ENCODE measurements around the gene CFL1.
A peak's percentile ranks its signal among the peaks of the same experiment; 100 is the strongest.

The CFL1 gene

DNA sequence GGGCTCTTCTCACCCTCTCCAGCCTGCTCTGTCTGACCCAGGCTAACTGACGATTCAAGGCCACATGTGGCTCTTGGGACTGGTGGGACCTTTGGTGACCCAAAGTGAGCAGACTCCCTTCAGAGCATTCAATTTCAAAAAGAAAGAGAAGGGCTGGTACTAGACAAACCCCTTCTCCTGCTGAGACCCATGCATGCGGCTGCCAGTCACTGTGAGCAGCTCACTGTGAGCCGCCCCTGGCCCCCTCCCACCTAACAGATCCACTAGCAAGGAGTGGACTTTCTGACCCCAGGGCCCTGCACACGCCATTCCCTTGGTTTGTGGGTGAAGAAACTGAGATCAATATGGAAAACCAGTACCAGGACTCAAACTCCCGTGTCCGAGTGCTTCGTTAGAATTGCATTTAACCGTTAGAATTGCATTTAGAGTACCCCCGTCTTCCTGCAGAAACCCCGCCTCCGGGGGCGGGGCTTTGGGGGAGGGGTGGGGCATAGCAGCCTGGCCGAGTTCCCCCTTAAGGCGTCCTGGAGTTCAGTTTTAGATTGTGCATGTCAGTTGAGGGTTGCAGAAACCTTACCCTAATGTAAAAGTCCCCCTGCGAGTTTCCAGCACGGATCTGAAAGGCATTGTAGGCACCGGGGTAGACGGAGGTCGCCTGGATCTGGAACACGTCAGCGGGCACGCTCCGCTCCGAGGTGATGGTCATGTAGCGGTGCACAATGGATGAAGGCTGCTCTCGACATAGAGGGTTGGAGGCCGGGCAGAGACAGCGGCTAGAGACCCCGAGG, 9.5 kb upstream of the CFL1 start:
- no peak for ATAC-seq
- no peak for DNase-seq
- Mint-ChIP-seq H3K27me3 (no peaks in the 10 kb centered on the region), H3K27ac (no peak overlapping the region), H3K4me1 (peaks cover 62% of the 10 kb centered on the region), H3K9me3 (no peaks in the 10 kb centered on the region), H3K4me3 (no peak overlapping the region)

DNA sequence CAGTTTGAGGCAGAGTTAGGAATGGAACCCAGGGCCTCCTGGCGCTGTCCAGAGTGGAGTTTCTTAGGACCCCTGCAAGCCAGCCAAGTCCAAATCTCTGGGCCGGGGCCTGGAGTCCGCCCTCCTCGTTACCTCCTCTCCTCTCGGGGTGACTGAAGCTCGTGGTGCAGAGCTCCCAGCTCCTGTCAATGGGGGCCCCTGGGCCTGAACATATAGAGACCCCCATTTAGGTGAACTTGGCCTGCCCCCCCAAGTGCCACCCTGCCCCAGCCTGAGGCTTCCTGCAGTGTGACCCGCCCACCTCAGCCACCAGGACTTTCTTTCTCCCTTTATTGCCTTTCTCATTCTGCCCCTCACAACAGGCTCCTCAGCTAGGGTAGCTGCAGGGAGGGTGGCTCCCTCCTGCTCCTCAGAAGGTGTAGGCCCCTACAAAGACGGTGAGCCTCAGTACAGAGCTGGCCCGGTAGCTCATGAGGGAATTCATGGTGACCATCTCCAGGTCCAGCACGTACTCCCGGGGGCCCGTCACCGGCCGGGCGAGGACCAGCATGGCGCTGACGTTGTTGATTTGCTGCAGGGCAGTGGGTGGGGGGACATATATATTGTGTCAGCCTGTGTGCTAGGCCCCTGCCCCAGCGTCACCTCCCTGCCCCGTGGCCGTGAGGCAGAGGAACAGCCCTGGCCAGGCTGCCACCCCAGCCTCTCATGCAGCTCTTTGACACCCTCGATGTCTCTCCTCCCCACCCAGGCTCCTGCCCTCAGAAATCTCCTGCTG, 8.7 kb upstream of the CFL1 start:
- Mint-ChIP-seq H3K27me3 (no peaks in the 10 kb centered on the region), H3K4me3 (no peak overlapping the region), H3K9me3 (no peaks in the 10 kb centered on the region), H3K27ac (peak overlapping the region in 1 of 2 donors; percentile 59), H3K4me1 (peaks cover 64% of the 10 kb centered on the region)
- ATAC-seq, result no peak
- no peak for DNase-seq

DNA sequence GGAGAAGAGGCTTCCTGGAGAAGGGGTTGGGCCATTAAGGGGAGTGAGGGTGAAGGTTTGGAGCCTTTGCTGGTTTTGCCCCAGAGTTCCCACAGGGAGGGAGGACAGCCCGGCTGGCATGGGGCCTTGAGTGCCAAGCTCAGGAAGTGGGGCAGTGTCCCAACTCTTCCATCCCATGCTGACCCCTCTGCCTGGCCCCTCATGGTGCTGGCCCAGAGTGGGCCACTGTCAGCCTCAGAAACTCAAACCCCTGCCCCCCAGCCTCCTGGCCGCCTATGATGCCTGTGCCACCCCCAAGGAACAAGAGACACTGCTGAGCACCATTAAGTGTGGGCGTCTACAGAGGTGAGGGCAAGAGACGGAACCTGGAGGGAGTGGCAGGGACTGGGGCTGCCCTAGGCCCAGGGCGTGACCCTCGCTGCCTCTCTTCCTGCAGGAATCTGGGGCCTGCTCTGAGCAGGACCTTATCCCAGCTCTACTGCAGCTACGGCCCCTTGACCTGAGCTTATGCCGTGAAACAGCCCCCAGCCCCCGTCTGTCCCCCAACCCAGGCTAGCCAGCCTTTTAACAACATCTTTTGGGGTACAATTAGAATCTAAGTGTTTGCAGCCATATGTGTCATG, 7.7 kb upstream of the CFL1 start:
- no peak overlapping the region for H3K27ac Mint-ChIP-seq
- H3K9me3 Mint-ChIP-seq, result no peaks in the 10 kb centered on the region
- no peak for DNase-seq
- no peak overlapping the region for H3K4me3 Mint-ChIP-seq
- H3K27me3 Mint-ChIP-seq, result no peaks in the 10 kb centered on the region
- H3K4me1 Mint-ChIP-seq, result peaks cover 62% of the 10 kb centered on the region
- no peak for ATAC-seq

DNA sequence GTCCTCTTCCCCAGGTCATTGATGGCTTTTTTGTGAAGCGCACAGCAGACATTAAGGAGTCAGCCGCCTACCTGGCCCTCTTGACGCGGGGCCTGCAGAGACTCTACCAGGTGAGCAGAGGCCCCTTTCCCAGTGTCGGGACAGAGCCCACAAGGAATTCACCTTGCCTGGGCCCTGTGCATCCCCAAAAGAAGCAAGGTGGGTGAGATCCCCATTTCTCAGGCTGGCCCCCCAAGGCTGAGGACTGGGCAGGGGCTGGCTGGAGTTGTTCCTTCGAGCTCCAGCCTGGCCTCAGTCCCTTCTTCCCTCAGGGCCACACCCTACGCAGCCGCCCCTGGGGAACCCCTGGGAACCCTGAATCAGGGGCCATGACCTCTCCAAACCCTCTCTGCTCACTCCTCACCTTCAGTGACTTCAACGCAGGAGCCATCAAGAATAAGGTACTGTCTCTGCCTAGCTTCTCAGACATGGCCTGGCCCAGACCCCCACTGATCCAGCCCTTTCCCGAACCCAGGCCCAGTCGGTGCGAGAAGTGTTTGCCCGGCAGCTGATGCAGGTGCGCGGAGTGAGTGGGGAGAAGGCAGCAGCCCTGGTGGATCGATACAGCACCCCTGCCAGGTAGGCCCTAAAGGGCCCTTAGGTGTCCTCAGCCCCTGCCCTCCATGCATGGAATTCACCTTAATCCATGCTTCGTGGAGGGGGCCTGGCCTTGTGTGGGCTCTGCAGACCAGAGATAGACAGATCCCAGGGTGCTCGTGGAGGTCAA, 6.9 kb upstream of the CFL1 start:
- Mint-ChIP-seq H3K9me3 (no peaks in the 10 kb centered on the region), H3K4me3 (no peak overlapping the region), H3K4me1 (peaks cover 54% of the 10 kb centered on the region), H3K27ac (peak overlapping the region; percentile 37 to 50), H3K27me3 (no peaks in the 10 kb centered on the region)
- ATAC-seq (no peak), DNase-seq (no peak)

DNA sequence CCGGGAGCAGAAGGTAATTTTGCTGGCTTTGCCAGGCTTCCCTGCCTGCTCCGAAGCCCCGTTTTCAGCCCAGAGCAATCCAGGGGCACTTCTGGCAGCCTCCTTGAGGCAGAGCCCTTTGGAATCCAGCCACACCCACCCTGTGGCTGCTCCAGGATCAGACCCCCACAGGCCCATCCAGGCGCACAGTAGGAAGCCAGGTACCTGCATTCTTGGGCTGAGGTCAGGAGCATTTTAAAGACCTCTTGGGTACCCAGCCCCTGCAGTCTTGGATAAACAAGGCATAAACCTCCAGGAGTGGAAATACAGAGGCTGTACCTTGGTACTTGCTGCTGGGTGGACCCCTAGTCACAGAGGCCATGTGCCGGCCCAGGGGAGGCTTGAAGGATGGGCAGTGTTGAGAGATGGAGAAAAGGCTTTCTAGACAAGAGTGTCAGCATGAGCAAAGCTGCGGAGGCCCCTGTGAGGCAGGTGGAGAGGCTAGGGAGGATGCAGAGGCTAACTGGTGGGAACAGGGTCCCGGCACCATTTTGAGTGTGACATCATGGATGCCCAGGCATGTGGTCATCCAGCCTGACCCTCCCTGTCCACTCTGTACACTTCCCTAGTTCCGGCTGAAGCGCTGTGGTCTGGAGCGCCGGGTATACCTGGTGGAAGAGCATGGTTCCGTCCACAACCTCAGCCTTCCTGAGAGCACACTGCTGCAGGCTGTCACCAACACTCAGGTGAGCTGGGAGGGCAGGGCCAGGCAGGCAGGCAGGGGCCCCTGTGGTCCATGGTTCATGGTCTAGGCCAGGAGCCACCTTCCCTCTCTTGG, 6.1 kb upstream of the CFL1 start:
- no peak for DNase-seq
- peaks cover 49% of the 10 kb centered on the region for H3K4me1 Mint-ChIP-seq
- H3K9me3 Mint-ChIP-seq, result no peaks in the 10 kb centered on the region
- ATAC-seq, result no peak
- H3K27me3 Mint-ChIP-seq, result no peaks in the 10 kb centered on the region
- H3K4me3 Mint-ChIP-seq, result no peak overlapping the region
- H3K27ac Mint-ChIP-seq, result peak overlapping the region in 1 of 2 donors; percentile 82

DNA sequence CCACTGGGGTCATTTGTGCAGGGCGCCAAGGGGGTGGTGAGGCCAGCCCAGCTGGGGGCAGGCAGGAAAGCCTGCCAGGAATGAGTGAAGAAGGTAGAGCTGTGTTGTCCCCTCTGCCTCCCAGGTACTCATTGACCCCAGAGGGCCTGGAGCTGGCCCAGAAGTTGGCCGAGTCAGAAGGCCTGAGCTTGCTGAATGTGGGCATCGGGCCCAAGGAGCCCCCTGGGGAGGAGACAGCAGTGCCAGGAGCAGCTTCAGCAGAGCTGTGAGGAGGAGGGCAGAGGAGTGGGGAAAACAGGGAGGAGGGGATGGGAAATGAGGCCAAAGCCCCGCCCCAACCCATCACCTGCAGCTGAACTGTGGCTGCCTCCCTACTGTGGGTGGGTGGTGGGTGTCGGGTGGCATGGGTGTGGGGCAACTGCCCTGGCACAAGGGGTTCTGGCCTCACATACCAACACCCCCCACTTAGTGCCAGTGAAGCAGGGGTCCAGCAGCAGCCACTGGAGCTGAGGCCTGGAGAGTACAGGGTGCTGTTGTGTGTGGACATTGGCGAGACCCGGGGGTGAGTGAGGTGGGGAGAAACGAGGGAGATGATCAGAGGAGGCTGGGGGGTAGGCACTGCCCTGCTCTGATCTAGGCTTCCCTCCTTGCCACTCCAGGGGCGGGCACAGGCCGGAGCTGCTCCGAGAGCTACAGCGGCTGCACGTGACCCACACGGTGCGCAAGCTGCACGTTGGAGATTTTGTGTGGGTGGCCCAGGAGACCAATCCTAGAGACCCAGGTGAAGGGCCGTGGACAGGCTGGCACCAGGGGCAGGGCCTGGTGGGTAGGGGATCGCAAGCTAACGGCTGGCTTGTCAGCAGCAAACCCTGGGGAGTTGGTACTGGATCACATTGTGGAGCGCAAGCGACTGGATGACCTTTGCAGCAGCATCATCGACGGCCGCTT, 5.2 kb upstream of the CFL1 start:
- ATAC-seq (no peak), DNase-seq (peak in 1 of 2 donors; percentile 9)
- H3K27ac Mint-ChIP-seq, result peak overlapping the region; percentile 10 to 44
- H3K27me3 Mint-ChIP-seq, result no peaks in the 10 kb centered on the region
- H3K9me3 Mint-ChIP-seq, result no peaks in the 10 kb centered on the region
- H3K4me3 Mint-ChIP-seq, result peak overlapping the region in 1 of 2 donors; percentile 18
- peaks cover 58% of the 10 kb centered on the region for H3K4me1 Mint-ChIP-seq

DNA sequence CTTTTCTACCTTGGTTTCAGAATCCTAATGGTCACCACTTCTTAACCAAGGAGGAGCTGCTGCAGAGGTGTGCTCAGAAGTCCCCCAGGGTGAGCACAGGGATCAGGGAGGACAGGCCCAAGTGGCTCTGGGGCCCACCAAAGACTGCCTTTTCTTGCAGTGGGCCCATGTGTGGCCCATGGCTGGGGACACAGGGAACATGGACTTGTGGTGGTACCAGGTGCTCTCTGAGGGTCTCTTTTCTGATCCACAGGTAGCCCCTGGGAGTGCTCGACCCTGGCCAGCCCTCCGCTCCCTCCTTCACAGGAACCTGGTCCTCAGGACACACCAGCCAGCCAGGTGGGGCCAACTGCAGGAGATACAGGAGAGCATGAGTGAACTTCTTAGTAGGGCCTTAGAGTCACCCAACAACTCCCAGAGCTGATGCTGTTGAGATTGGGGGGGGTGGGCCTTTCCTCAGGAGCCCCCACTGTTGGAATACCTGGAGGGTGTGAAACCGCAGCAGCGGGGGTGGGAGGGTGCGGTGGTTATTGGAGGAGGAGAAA, 4.3 kb upstream of the CFL1 start:
- Mint-ChIP-seq H3K4me1 (peaks cover 54% of the 10 kb centered on the region), H3K4me3 (peak overlapping the region; percentile 19 to 41), H3K27ac (peak overlapping the region in 1 of 2 donors; percentile 10), H3K9me3 (no peaks in the 10 kb centered on the region), H3K27me3 (no peaks in the 10 kb centered on the region)
- DNase-seq (no peak), ATAC-seq (no peak)

DNA sequence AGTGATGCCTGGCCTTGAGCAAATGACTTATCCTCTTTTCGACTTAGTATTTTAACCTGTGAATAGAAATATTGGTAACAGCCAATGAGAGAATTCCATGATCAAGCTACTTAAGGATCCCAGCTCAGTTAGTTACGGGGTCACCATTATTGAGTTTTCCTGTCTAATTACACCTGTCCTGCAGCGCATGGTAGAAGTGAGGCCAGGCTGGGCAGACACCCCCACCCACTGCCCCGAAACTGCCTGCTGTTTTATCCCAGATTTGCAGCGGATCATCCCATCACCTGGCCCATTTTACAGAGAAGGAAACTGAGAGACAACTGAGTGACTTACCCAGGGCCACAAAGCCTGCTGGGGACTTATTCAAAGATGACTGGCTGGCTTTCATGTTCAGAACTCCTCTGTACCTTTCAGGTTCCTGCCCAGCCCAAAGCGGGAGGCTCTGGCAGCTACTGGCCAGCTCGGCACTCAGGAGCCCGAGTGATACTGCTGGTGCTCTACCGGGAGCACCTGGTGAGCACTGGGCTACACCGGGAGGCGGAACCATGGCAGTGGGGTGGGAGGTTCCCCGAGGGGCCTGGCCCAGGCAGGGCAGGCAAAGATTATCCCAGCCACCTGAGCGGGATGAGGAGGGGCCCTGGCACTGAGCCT, 3.7 kb upstream of the CFL1 start:
- Mint-ChIP-seq H3K9me3 (no peaks in the 10 kb centered on the region), H3K27ac (no peak overlapping the region), H3K4me1 (peaks cover 51% of the 10 kb centered on the region), H3K27me3 (no peaks in the 10 kb centered on the region), H3K4me3 (peak overlapping the region; percentile 92 to 94)
- DNase-seq (peak in 1 of 2 donors; percentile 15), ATAC-seq (no peak)

DNA sequence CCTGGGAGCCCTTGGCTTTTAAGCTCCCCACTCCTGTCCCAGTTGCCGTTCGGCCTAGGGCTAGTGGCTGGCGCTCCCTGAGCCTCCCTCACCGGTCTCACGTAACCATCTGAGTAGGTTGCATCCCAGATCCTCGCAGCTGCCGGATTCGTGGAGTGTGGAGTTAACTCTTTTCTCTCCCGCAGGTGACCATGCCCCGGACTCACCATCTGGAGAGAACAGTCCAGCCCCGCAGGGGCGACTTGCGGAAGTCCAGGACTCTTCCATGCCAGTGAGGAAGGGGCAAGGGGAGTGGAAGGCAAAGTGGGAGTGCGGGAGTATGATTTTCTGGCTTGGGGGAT, 3.2 kb upstream of the CFL1 start:
- no peaks in the 10 kb centered on the region for H3K27me3 Mint-ChIP-seq
- DNase-seq, result no peak

DNA sequence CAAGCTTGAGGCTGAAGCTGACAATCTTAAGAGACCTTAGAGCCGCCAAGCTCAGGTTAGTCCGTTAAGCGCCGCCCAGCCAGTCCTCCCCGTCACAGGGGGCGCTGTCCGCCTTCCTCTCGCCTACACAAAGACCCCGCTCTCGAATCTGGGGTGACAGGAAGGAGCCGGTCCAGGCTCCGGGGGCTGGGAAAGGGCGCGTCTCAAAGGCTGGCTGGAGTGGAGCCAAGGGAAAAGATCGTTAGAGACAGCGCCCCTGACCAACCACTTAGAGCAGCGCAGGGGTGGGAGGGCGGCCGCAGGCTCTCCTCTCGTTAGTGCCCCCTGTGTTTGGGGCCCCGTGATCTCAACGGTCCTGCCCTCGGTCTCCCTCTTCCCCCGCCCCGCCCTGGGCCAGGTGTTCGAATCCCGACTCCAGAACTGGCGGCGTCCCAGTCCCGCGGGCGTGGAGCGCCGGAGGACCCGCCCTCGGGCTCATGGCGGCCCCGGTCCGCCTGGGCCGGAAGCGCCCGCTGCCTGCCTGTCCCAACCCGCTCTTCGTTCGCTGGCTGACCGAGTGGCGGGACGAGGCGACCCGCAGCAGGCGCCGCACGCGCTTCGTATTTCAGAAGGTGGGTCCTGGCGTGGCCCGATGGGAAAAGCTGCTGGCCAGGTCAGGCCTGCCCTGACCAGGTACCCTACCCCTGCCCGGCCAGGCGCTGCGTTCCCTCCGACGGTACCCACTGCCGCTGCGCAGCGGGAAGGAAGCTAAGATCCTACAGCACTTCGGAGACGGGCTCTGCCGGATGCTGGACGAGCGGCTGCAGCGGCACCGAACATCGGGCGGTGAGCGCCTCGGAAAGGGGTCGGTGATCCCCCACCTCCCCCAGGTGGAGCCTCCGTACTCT, 2.5 kb upstream of the CFL1 start, which contains the start of gene MUS81:
Gene MUS81 (plus strand): TSS at position 156 of the 887 bp plus-strand sequence. CDS start 321 bp downstream, at position 477.
- Mint-ChIP-seq H3K27me3 (no peaks in the 10 kb centered on the region), H3K4me1 (peaks cover 60% of the 10 kb centered on the region), H3K9me3 (no peaks in the 10 kb centered on the region), H3K4me3 (peak within 1 kb of the TSS; percentile 92 to 94), H3K27ac (peak within 1 kb of the TSS; percentile 98 to 99)
- peak; percentile 97 to 98 for DNase-seq
- ATAC-seq, result peak; percentile 61

More for the DNA sequence above, 3.2 kb upstream of the CFL1 start:
- H3K27ac Mint-ChIP-seq, result peak overlapping the region; percentile 13 to 96
- ATAC-seq, result no peak
- H3K9me3 Mint-ChIP-seq, result no peaks in the 10 kb centered on the region
- H3K4me3 Mint-ChIP-seq, result peak overlapping the region; percentile 92 to 94
- peaks cover 54% of the 10 kb centered on the region for H3K4me1 Mint-ChIP-seq

DNA sequence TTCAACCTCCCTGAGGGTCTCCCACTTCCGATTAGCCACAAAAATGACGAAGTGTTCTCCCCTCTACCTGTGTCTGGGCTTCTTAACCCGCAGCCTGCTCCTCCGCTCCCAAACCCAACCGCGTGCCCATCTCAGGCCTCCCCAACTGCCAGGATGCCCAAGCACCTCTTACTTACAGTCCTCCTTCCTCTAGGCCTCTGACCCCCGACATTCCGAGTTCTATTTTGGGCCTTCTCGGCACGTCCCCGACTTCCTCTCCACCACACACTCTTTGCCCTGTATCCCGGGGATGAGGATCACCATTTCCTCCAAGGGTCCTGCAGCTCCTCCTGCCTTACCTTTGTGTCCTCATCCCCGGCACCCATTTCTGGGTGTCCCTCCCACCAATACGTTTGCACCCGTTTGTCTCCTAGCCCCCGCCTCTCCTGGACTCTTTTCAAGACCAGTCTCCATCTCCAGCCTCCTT, 1.9 kb upstream of the CFL1 start:
- ATAC-seq (peak; percentile 2), DNase-seq (no peak)
- H3K4me3 Mint-ChIP-seq, result peak overlapping the region; percentile 92 to 94
- no peaks in the 10 kb centered on the region for H3K27me3 Mint-ChIP-seq
- H3K27ac Mint-ChIP-seq, result peak overlapping the region; percentile 98 to 99
- H3K4me1 Mint-ChIP-seq, result peaks cover 67% of the 10 kb centered on the region
- H3K9me3 Mint-ChIP-seq, result no peaks in the 10 kb centered on the region

DNA sequence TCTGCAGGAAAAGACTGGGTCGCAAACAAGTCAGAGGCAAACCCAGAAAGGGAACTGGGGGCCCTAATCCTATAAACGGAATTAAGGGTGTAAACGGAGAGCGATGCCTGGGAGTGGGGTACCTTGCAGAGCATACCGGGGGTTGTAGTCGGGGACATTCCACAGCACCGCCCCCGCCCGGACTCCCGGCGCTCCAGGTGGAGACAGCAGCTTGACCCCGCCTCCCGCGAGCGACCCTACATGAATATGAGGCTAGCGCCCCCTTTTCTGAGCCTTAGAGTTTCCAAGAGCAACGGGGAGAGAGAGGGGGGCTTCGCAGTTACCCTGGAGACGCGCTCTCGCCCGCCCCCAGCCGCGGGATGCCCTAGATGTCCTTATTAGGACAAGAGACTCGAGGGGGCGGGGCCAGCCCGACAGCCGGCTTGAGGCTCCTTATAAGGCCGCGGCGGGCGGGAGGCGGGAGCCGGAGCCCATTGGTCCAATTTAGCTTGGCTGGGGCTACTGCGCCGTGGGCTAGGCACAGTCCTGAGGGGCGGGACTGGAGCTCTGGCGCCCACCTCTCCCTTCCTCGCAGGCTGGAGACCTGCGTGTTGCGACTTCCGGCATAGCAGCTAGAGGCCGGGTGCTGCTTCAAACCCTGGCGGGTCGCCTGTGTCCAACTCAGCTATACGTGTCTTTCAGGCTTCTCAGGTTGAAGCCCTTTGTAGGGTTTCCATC, 1.3 kb upstream of the CFL1 start:
- peak; percentile 78 for ATAC-seq
- Mint-ChIP-seq H3K4me1 (peaks cover 70% of the 10 kb centered on the region), H3K4me3 (peak overlapping the region; percentile 92 to 94), H3K9me3 (no peaks in the 10 kb centered on the region), H3K27me3 (no peaks in the 10 kb centered on the region), H3K27ac (peak overlapping the region; percentile 98 to 99)
- peak; percentile 98 to 99 for DNase-seq

All from stimulated activated naive CD8-positive, alpha-beta T cell treated with anti-CD3 and anti-CD28 coated beads, Interleukin-15, amount 100 ng/mL, for 72 hours (primary cell).